GM12891 (cell line): ENCODE results near the gene ACTR3C.

ENCODE experiments used
- PAX5 ChIP-seq: IDR thresholded peaks from 2 replicates; pipeline ENCODE4 v1.6.1; 2011; ENCODE audit warnings: low read length, moderate library complexity, mild to moderate bottlenecking; ENCODE audit not compliant: insufficient read depth, severe bottlenecking
- POLR2A ChIP-seq: IDR thresholded peaks from 2 replicates; pipeline ENCODE4 v1.6.1; 2011; ENCODE audit warnings: low read depth, low read length, control low read depth
- POLR2AphosphoS5 ChIP-seq: IDR thresholded peaks from 2 replicates; pipeline ENCODE4 v1.6.1; 2011; ENCODE audit warnings: low read depth, low read length, control low read depth
- POU2F2 ChIP-seq: IDR thresholded peaks from 2 replicates; pipeline ENCODE4 v1.6.1; 2011; ENCODE audit warnings: low read depth, mild to moderate bottlenecking, control low read depth, low read length, moderate library complexity
- TAF1 ChIP-seq: IDR thresholded peaks from 2 replicates; pipeline ENCODE4 v1.6.1; 2011; ENCODE audit warnings: low read depth, low read length, control low read depth

GRCh38 chr7:150335108-150335773, 11.9 kb upstream of the ACTR3C start:
- TF ChIP-seq POLR2A (no peak), PAX5 (no peak), TAF1 (no peak), POLR2AphosphoS5 (no peak), POU2F2 (no peak)
